ENCODE results near the gene ART1.

- TF ChIP-seq, protein P1, sequence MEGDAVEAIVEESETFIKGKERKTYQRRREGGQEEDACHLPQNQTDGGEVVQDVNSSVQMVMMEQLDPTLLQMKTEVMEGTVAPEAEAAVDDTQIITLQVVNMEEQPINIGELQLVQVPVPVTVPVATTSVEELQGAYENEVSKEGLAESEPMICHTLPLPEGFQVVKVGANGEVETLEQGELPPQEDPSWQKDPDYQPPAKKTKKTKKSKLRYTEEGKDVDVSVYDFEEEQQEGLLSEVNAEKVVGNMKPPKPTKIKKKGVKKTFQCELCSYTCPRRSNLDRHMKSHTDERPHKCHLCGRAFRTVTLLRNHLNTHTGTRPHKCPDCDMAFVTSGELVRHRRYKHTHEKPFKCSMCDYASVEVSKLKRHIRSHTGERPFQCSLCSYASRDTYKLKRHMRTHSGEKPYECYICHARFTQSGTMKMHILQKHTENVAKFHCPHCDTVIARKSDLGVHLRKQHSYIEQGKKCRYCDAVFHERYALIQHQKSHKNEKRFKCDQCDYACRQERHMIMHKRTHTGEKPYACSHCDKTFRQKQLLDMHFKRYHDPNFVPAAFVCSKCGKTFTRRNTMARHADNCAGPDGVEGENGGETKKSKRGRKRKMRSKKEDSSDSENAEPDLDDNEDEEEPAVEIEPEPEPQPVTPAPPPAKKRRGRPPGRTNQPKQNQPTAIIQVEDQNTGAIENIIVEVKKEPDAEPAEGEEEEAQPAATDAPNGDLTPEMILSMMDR (IDR thresholded peaks at IDR 0.05; ENCODE audit: extremely low read depth in 1 of 2, insufficient read depth in 1 of 2, low read depth in 1 of 2, low read length in 2 of 2) = no peak
- TF ChIP-seq POLR2A (IDR thresholded peaks at IDR 0.05; ENCODE audit: low read depth, low read length) (no peak), POLR2AphosphoS5 (IDR thresholded peaks at IDR 0.05; ENCODE audit: insufficient read depth, low read depth, low read length) (no peak), EZH2 (IDR thresholded peaks at IDR 0.05; ENCODE audit: borderline replicate concordance, low read depth, low read length, severe bottlenecking) (no peak), MYC (IDR thresholded peaks at IDR 0.05; ENCODE audit: low read depth, low read length) (no peak), MAX (IDR thresholded peaks at IDR 0.05; ENCODE audit: insufficient read depth, insufficient read length) (no peak), JUN (IDR thresholded peaks at IDR 0.05; ENCODE audit: borderline replicate concordance, insufficient read depth, insufficient read length, low read depth) (no peak), FOS (IDR thresholded peaks at IDR 0.05; ENCODE audit: borderline replicate concordance, insufficient read depth, low read length) (no peak), GATA2 (IDR thresholded peaks at IDR 0.05; ENCODE audit: insufficient read depth, insufficient read length, low read depth, low read length) (no peak)
These were observed 58.5 kb downstream of the ART1 start for GRCh38 chr11:3703383-3703782.

Data from endothelial cell of umbilical vein (primary cell).